Bronchus fibroblast of lung (primary cell): Measurements from ENCODE around the gene BABAM1. TPM values are rescaled to one million over a fixed set of nuclear protein-coding genes. Genes with fewer than 3 reads are reported as not detected.

Source experiments
- total RNA-seq: library from RNA; depleted of rRNA; stranded (reverse); fragments of >200 nt; gene quantifications from 2 replicates; pipeline ENCODE4 v1.2.3, GENCODE V29; 2015

Gene BABAM1
- 114 and 121 TPM in 2 replicates for total RNA-seq

DNA sequence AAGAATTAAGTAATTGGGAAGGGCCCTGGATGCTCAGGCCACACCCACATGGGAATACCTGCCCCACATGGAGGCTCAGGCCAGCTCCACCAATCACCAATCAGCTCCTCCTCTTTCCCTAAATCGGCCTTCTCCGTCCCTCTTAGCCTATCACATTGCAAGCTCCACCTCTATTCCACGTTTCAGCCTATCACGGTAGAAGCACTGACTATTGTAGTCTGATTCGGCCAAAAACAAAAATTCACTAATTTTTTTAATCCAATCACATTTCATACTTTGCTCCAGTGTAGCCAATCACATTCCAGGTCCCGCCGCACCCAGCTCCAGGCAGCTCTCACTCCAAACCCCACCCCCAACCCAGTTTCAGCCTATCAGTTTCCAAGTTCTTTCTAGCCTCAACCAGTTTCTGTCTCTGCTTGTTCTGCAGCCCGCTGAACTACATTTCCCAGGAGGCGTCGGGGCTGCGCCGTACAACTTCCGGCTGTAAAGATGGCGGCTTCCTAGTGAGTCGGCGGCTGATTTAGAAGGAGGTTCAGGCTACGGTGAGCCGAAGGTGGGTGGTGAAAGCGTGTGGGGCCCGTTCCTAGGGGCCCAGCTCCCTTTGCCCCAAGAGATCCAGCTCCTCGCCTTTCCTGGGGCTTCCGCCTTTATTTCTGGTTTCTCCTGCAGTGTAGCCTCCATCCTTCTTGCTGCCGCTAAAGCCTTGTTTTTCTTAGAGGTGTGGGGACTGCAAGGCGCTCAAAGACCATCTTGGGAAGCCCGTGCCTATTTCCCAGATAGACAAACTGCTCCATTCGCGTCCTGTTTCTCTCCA, at the start of gene BABAM1:
TSS of gene BABAM1 (plus strand) at position 469 of the 814 bp plus-strand sequence. CDS start 1,364 bp downstream, outside the sequence.

GRCh38 chr19:17226002-17226933, 41.0 kb upstream of the BABAM1 start, which contains the start of gene OCEL1:
Gene OCEL1 (plus strand): TSS chr19:17226226. CDS start chr19:17226248, 22 bp downstream.

DNA sequence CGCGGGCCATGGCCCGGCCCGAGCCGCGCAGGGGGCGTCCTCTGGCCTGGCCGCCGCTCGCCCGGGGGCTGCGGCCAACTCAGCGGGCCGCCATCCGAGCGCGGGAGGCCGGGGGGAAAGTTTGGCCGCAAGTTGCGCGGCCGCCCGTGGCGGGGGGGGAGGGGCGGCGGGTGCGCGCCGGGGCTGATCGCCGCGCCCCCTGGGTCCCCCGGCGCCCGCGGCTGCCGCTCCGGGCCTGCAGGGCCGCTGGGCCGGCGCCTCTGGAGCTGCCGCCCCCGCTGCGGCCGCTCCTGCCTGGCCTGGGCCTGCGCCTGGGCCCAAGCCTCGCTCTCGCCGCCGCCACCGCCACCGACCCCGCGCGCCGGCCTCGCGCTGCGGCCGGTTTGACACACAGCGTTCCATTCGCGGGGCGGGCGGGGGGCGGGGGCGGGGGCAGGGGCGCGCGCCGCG, 21.7 kb upstream of the BABAM1 start, which contains the start of gene NR2F6:
TSS of gene NR2F6 (minus strand) at position 385 of the 450 bp plus-strand sequence. CDS start 699 bp downstream, outside the sequence.

GRCh38 chr19:17264641-17264979, 2.6 kb upstream of the BABAM1 start, which contains the start of gene USHBP1:
Gene USHBP1 (minus strand): TSS chr19:17264745. CDS start chr19:17264299, 446 bp downstream.

DNA sequence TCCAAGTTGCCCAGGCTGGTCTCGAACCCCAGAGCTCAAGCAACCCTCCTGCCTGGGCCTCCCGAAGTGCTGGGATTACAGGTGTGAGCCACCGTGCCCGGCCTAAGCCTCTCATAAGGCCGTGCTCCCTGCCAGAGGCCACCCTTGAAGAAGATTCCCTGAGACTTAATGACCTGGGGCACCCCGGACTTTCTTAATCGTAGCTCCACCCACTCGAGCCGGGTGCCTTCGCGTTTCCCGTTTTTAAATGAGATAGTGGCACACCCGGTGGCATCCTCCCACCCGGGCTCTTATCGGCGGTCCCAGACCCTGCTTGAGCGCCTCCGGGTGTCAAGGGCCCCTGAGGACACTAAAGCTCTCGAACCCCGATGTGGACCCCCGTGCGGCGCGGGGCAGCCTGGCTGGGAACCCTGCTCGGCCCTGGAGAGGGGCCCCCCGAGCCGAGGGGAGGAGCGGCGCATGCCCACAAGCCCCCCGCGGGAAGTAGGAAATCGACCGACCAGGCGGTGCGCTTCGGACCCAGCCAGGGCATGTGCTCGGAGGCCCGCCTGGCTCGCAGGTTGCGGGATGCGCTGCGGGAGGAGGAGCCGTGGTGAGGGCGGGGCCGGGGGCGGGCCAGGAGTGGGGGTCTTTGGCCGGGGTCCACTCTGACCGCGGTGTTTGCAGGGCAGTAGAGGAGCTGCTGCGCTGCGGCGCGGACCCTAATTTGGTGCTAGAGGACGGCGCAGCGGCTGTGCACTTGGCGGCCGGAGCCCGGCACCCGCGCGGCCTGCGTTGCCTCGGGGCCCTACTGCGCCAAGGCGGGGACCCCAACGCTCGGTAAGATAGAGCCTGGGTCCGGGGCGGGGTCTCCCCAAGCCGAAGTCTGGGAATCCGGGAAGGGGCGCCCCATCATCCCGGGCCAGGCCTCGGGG, 14.4 kb downstream of the BABAM1 start, which contains the start of gene ANKLE1:
TSS of gene ANKLE1 (plus strand) at position 511 of the 914 bp plus-strand sequence. CDS start at position 531, 20 bp downstream.

DNA sequence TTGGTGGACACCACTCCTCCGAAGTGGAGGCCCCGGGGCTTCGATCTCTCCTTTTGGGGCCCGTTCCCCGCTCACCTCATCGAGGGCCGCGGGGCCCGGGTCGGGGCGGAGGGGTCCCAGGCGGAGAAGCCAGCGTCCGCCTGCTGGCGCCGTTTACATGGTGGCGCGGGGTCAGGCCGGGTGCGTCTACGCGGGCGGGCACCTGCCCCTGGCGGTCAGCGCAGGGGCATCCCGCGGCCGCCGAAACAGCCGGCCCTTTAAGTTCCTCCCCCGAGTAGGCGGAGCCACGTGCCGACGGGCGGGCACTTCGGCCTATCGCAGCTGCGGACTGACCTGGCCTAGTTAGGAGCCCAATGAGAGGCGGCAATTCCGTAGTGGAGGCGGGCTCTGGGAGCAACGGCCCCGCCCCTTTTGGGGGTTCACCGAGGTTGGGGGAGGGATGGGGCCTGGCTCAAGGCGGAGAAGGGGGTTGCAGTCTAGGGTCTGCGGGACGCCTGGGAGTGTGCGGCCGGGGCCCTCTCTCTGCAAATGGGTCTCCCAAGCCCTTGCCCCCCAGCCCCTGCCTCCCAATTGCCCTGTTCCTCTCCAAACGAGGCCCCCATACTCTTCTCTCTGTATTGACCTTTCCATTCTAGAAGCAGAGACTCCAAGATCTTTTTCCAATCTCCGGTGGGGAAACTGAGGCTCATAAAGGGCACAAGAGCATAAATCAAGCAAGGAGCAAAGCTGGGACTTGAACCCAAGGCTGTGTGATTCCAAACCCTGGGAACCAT, 36.1 kb downstream of the BABAM1 start, which contains the start of gene ABHD8:
TSS of gene ABHD8 (minus strand) at position 259 of the 773 bp plus-strand sequence. CDS start 1,809 bp downstream, outside the sequence.

GRCh38 chr19:17305517-17306284, 38.5 kb downstream of the BABAM1 start, which contains the start of gene MRPL34:
Gene MRPL34 (plus strand): TSS chr19:17305872. CDS start chr19:17305893, 21 bp downstream.

DNA sequence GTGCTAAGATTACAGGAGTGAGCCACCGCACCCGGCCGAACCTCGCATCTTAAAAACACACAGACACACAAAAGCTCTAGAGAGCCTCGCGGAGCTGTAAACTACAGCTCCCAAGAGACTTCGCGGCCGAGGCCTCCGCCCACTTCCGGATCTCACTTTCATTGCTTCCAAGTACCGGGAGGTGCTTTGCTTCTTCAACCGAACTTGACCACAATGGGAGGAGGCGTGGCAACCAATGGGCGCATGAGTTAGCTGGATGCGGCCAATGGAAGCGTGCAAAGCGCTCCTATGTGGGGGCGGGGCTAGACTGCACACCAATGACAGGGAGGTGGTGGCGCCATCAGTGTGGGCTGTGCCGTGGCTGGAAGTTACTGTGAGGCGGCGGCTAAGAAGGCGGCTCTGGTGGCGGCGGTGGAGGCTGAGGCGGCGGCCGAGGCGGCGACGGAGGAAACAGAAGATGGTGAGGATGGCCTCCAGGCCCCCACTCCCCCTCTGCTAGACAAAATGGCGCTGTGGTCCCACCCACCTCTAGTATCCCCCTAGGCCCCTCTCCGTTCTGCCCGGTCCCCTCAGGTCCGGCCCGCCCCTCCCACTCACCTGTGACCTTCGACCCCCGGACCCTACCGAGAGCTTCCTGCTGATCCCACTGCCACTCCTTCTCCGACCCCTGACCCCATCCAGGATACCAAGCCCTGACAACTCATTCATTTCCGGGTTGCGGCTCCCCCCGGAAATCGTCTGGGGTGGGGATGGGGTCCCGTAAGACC, 42.1 kb downstream of the BABAM1 start, which contains the start of gene DDA1:
TSS of gene DDA1 (plus strand) at position 366 of the 767 bp plus-strand sequence. CDS start at position 458, 92 bp downstream.

Other genes with a start within 250 kb of the BABAM1 start
- 0.45 and 0.50 TPM in 2 replicates for gene CPAMD8, start 240.6 kb upstream of the BABAM1 start, total RNA-seq
- gene HAUS8, start 192.0 kb upstream of the BABAM1 start, total RNA-seq: 11.9 and 12.4 TPM in 2 replicates
- 48.4 and 52.9 TPM in 2 replicates for gene MYO9B, start 191.7 kb upstream of the BABAM1 start, total RNA-seq
- 21.0 and 28.1 TPM in 2 replicates for gene USE1, start 52.1 kb upstream of the BABAM1 start, total RNA-seq
- 4.7 and 5.1 TPM in 2 replicates for gene OCEL1, start 41.2 kb upstream of the BABAM1 start, total RNA-seq
- 58.7 and 66.7 TPM in 2 replicates for gene NR2F6, start 21.5 kb upstream of the BABAM1 start, total RNA-seq
- gene USHBP1, start 2.7 kb upstream of the BABAM1 start, total RNA-seq: not detected in 2 replicates
- gene ANKLE1, start 14.5 kb downstream of the BABAM1 start, total RNA-seq: 1.5 TPM in 2 replicates
- gene ABHD8, start 36.0 kb downstream of the BABAM1 start, total RNA-seq: 16.5 and 18.3 TPM in 2 replicates
- gene MRPL34, start 38.4 kb downstream of the BABAM1 start, total RNA-seq: 94.0 and 119 TPM in 2 replicates
- 30.3 and 41.0 TPM in 2 replicates for gene DDA1, start 42.1 kb downstream of the BABAM1 start, total RNA-seq
- 5.2 and 5.5 TPM in 2 replicates for gene ANO8, start 67.4 kb downstream of the BABAM1 start, total RNA-seq
- gene GTPBP3, start 70.1 kb downstream of the BABAM1 start, total RNA-seq: 13.7 and 16.3 TPM in 2 replicates
- not detected in 2 replicates for gene PLVAP, start 109.9 kb downstream of the BABAM1 start, total RNA-seq
- not detected in 2 replicates for gene CCDC194, start 126.8 kb downstream of the BABAM1 start, total RNA-seq
- 1.6 TPM in 1 of 2 replicates, not detected in the other for gene BST2, start 138.2 kb downstream of the BABAM1 start, total RNA-seq
- 101 and 106 TPM in 2 replicates for gene MVB12A, start 152.6 kb downstream of the BABAM1 start, total RNA-seq
- gene TMEM221, start 181.2 kb downstream of the BABAM1 start, total RNA-seq: under 0.01 TPM in 1 of 2 replicates, not detected in the other
- gene NXNL1, start 193.5 kb downstream of the BABAM1 start, total RNA-seq: not detected in 2 replicates
- gene SLC27A1, start 203.1 kb downstream of the BABAM1 start, total RNA-seq: 8.6 and 9.8 TPM in 2 replicates
- 84.2 and 96.3 TPM in 2 replicates for gene PGLS, start 244.2 kb downstream of the BABAM1 start, total RNA-seq